GM18511 (cell line): ENCODE results near the gene CEP131.

Experiments
- ATAC-seq: cut with Tn5 transposase; IDR thresholded peaks from one replicate; pipeline ENCODE4 v1.9.1; 2021; ENCODE audit warnings: mild to moderate bottlenecking, moderate library complexity; ENCODE audit not compliant: unreplicated experiment

The CEP131 gene

GRCh38 chr17:81189670-81190530 lies 32.9 kb downstream of the CEP131 start:
- no peak for ATAC-seq

- ATAC-seq: no peak
Measured at GRCh38 chr17:81189016-81189415, 33.7 kb downstream of the CEP131 start.

- no peak for ATAC-seq
Measured at GRCh38 chr17:81188491-81188840, 34.3 kb downstream of the CEP131 start.

- ATAC-seq: no peak
Measured at GRCh38 chr17:81187586-81188490, 34.9 kb downstream of the CEP131 start.

DNA sequence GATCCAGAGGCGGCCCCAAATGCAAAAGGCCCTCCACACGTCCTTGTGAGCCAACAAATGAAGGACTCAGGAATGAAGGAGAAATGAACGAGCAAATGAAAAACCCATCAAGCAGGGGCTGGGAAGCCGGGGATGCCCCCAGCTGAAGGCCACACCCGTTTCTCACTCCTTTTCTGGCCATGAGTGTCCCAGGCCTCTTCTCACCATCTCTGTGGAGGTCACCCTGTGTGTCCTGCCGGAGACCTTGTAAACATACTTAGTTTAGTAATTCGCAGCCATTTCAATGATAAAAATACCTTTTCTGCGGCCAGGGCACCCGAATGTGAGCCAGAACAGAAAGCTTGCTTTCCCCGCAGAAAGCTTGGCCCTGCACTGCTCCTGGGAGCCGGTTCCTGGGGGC lies 35.6 kb downstream of the CEP131 start:
- ATAC-seq: no peak

DNA sequence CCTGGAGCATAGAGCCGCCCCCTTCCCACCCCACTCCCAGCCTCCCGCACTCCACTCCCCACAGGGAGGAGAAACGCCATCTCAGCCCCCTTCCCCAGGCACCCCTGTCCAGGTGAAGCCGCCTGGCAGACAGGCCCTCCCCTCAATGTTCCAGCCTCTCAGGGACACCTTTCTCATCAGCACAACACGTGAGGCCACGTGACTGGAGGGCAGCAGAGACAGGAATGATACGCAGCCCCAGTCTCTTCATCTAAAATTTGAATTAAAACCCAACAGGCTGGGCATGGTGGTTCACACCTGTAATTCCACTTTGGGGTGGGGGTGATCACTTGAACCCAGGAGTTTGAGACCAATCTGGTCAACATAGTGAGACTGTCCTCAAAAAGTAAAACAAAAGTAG lies 36.6 kb downstream of the CEP131 start:
- ATAC-seq: no peak

DNA sequence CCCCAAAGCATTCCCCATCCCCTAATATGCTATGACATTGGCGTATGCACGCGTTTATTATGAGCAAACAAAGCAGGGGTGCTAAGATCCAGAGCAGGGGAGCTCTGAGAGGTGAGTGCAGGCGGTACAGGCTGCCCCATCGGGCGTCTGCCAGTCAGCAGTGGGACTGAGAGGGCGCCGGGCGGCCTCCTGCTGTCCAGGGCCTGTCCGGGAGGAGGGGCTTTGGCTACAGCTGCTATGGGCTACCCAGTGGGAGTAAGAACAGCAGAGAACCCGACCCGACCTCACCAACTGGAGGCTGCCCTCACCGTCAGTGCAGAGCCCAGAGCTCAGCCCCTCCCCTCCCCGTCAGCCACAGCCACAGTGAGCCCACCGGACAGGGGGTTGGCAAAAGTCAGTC lies 38.2 kb downstream of the CEP131 start:
- ATAC-seq: no peak

GRCh38 chr17:81183807-81184206 lies 39.0 kb downstream of the CEP131 start:
- no peak for ATAC-seq

DNA sequence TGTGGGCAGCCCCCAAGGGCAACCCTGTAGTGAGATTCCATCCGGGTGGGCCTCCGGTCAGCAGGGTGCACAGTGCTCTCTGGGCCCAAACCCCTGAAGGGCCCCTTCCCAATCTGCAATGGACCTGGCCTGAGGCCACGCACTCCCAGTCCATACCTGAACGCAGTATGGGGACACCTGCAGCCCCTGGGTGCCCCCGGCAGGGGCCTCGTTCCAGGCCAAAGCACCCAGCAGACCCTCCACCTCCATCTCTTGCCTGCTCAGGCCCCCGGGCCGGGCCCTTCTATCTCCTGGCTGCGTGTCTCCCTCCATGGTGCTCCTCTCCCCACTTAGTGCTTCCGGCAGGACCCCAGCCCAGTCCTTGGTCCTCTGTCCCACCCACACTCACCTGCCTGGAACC lies 39.4 kb downstream of the CEP131 start:
- ATAC-seq: no peak

DNA sequence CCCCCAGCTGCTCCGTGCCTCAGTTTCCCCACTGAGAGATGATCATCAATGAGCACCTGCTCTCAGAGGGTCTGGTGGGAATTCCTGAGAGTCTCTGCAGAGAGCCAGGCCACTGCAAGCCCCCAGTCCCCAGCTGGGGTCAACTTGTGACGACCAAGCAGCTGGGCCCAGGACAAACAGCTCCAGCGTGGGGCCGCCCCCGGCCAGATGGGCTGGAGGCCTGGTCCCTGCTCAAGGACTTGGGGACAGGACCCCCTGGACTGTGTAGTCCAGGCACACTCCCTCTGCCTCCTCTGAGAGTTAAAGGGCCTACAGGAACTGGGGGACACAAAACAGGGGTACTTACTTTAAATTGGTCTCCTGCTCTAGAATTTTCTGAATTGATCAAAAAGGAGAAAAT lies 40.2 kb downstream of the CEP131 start:
- no peak for ATAC-seq

GRCh38 chr17:81181811-81182185 lies 41.0 kb downstream of the CEP131 start:
- ATAC-seq: no peak

- ATAC-seq: no peak
Measured at GRCh38 chr17:81180836-81181810, 41.6 kb downstream of the CEP131 start.

- no peak for ATAC-seq
Measured at GRCh38 chr17:81179861-81180260, 42.9 kb downstream of the CEP131 start.

- ATAC-seq: no peak
Measured at GRCh38 chr17:81179220-81179619, 43.5 kb downstream of the CEP131 start.

- no peak for ATAC-seq
Measured at GRCh38 chr17:81178136-81179091, 44.4 kb downstream of the CEP131 start.

DNA sequence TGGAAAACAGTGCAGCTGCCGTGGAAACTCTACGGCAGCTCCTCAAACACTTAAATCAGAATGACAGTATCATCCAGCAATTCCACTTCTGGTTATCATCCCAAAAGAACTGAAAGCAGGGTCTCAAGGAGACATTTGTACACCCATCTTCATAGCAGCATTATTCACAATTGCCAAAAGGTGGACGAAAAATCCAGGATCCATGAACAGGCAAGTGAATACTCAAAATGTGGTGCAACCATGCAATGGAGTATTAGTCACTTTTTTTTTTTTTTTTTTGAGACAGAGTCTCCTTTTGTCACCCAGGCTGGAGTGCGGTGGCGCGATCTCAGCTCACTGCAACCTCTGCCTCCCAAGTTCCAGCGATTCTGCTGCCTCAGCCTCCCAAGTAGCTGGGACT lies 46.1 kb downstream of the CEP131 start:
- no peak for ATAC-seq

GRCh38 chr17:81173762-81174155 lies 49.0 kb downstream of the CEP131 start:
- no peak for ATAC-seq

DNA sequence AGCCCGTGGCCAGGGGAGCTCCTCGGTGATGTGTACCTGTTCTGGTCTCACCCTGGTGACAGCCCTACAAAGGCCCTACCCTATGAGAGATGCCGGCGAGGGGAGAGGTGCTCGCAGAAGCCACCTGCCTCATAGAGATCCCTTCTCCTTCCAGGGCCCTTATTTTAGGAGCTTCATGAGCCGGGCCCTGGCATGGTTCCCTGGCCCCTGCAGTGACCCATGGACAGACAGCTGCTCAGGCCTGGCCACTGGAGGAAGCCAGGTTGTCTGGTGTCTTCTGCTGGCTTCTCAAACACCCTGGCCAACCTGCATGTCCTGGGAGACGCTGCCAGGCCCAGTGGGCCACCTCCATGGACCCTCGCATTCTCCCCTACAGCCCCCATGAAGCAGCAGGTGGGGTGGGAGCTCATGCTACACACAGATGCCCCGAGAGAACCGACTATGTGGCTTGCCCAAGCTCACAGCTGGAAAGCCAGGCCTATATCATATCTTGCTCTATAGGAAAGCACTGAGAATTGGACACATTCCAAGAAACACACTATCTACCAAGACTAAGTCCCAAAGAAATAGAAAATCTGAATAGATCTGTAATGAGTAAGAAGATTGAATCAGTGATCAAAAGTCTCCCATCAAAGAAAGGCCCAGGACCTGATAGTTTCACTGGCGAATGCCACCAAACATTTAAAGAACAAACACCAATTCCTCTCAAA lies 49.6 kb downstream of the CEP131 start:
- no peak for ATAC-seq

GRCh38 chr17:81171941-81172340 lies 50.8 kb downstream of the CEP131 start:
- ATAC-seq: no peak
